WTC11 (cell line): ENCODE data around the gene FAT4. TPM values are rescaled to one million over a fixed set of nuclear protein-coding genes. Genes with fewer than 3 reads are reported as not detected.

Experiments
- ATAC-seq: fragments of 200-7000 bp; cut with Tn5 transposase; 2 replicates; pipeline ENCODE4 v1.10.0; 2021; ENCODE audit warnings: mild to moderate bottlenecking, moderate library complexity
- CTCF ChIA-PET: fragments of 300-600 bp; sonication (Branson Sonifier 250); formaldehyde crosslinking; loops from one replicate; lab custom pipeline; 2021; ENCODE audit warnings: antibody characterized with exemption; lab: Charles Lee
- POLR2A ChIA-PET: fragments of 350-600 bp; sonication (Branson Sonifier 250); formaldehyde crosslinking; loops from one replicate; lab custom pipeline; 2021; ENCODE audit warnings: antibody characterized with exemption; lab: Charles Lee
- DNase-seq: peaks from one replicate; pipeline ENCODE4 v3.0.0; 2021; ENCODE audit warnings: low spot score
- H3K27ac Mint-ChIP-seq: 2 replicates; pipeline ENCODE4 v1.8.0; 2021; ENCODE audit warnings: mixed read lengths
- H3K27me3 Mint-ChIP-seq: 2 replicates; pipeline ENCODE4 v1.8.0; 2021; ENCODE audit warnings: low read depth, mild to moderate bottlenecking, moderate library complexity, mixed read lengths
- H3K36me3 Mint-ChIP-seq: 2 replicates; pipeline ENCODE4 v1.8.0; 2021; ENCODE audit warnings: mixed read lengths
- H3K4me1 Mint-ChIP-seq: 2 replicates; pipeline ENCODE4 v1.8.0; 2022; ENCODE audit warnings: mixed read lengths
- H3K4me3 Mint-ChIP-seq: 2 replicates; pipeline ENCODE4 v1.8.0; 2021; ENCODE audit warnings: mild to moderate bottlenecking, moderate library complexity, mixed read lengths
- H3K9me3 Mint-ChIP-seq: 2 replicates; pipeline ENCODE4 v1.8.0; 2021; ENCODE audit warnings: mixed read lengths
- AR ChIP-seq: fragments of 250-450 bp; sonication (Bioruptor Pico); IDR thresholded peaks from 2 replicates; pipeline ENCODE4 v1.9.0; 2021; ENCODE audit warnings: mild to moderate bottlenecking
- FOXK1 ChIP-seq: sonication (generic); formaldehyde crosslinking; IDR thresholded peaks from 2 replicates; pipeline ENCODE4 v1.8.0; 2022; ENCODE audit warnings: mild to moderate bottlenecking, moderate library complexity, missing genetic modification reagents
- MAX ChIP-seq: sonication (generic); formaldehyde crosslinking; IDR thresholded peaks from 2 replicates; pipeline ENCODE4 v1.8.0; 2022; ENCODE audit warnings: mild to moderate bottlenecking, missing genetic modification reagents
- MYBL2 ChIP-seq: sonication (generic); formaldehyde crosslinking; IDR thresholded peaks from 2 replicates; pipeline ENCODE4 v1.8.1; 2023; ENCODE audit warnings: mild to moderate bottlenecking, moderate library complexity, missing genetic modification reagents
- NFATC4 ChIP-seq: fragments of 250-450 bp; sonication (Bioruptor Pico); IDR thresholded peaks from 2 replicates; pipeline ENCODE4 v1.9.0; 2021; ENCODE audit warnings: mild to moderate bottlenecking
- NFYB ChIP-seq: sonication (generic); formaldehyde crosslinking; conservative IDR thresholded peaks from 2 replicates; pipeline ENCODE4 v1.8.0; 2022; ENCODE audit warnings: low read depth, missing genetic modification reagents
- NR1H2 ChIP-seq: sonication (generic); formaldehyde crosslinking; IDR thresholded peaks from 2 replicates; pipeline ENCODE4 v1.9.0; 2021; ENCODE audit warnings: mild to moderate bottlenecking, moderate library complexity, missing genetic modification reagents
- PRDM15 ChIP-seq: sonication (generic); formaldehyde crosslinking; IDR thresholded peaks from 2 replicates; pipeline ENCODE4 v1.8.0; 2022; ENCODE audit warnings: missing genetic modification reagents
- RORB ChIP-seq: fragments of 250-450 bp; sonication (Bioruptor Pico); IDR thresholded peaks from 2 replicates; pipeline ENCODE4 v1.9.0; 2021; ENCODE audit warnings: mild to moderate bottlenecking
- TEAD1 ChIP-seq: sonication (generic); formaldehyde crosslinking; IDR thresholded peaks from 2 replicates; pipeline ENCODE4 v1.8.0; 2022; ENCODE audit warnings: mild to moderate bottlenecking, missing genetic modification reagents
- ZBTB21 ChIP-seq: sonication (generic); formaldehyde crosslinking; IDR thresholded peaks from 2 replicates; pipeline ENCODE4 v1.8.1; 2023; ENCODE audit warnings: mild to moderate bottlenecking, missing genetic modification reagents, borderline replicate concordance
- ZNF121 ChIP-seq: sonication (generic); formaldehyde crosslinking; IDR thresholded peaks from 2 replicates; pipeline ENCODE4 v1.8.0; 2023; ENCODE audit warnings: missing genetic modification reagents
- ZNF138 ChIP-seq: sonication (generic); formaldehyde crosslinking; conservative IDR thresholded peaks from 2 replicates; pipeline ENCODE4 v1.8.1; 2022; ENCODE audit warnings: mild to moderate bottlenecking, moderate library complexity, missing genetic modification reagents
- ZNF512 ChIP-seq: sonication (generic); formaldehyde crosslinking; IDR thresholded peaks from 2 replicates; pipeline ENCODE4 v1.8.1; 2022; ENCODE audit warnings: missing genetic modification reagents, borderline replicate concordance
- total RNA-seq: library from RNA; stranded (reverse); gene quantifications from 3 replicates; pipeline ENCODE4 v1.2.3, GENCODE V29; 2021
- TF ChIP-seq, protein P1 (sequence below): sonication (generic); formaldehyde crosslinking; IDR thresholded peaks from 2 replicates; pipeline ENCODE4 v1.8.1; 2022; ENCODE audit warnings: low read depth, mild to moderate bottlenecking, moderate library complexity, missing genetic modification reagents, borderline replicate concordance
- TF ChIP-seq, protein P2 (sequence below): sonication (generic); formaldehyde crosslinking; IDR thresholded peaks from 2 replicates; pipeline ENCODE4 v1.8.1; 2023; ENCODE audit warnings: mild to moderate bottlenecking, missing genetic modification reagents, moderate library complexity
- TF ChIP-seq, protein P3 (sequence below): sonication (generic); formaldehyde crosslinking; IDR thresholded peaks from 2 replicates; pipeline ENCODE4 v1.8.1; 2023; ENCODE audit warnings: mild to moderate bottlenecking, missing genetic modification reagents, borderline replicate concordance
- TF ChIP-seq, protein P4 (sequence below): sonication (generic); formaldehyde crosslinking; IDR thresholded peaks from 2 replicates; pipeline ENCODE4 v1.8.0; 2023; ENCODE audit warnings: missing genetic modification reagents

FAT4 gene
- total RNA-seq, 1 experiment from 2014 or later: 10.5 TPM

- CTCF ChIA-PET: interaction anchor here (0.6 to 1.0 kb wide), 2 partner anchors 10 to 1108 kb away, joined by 3 to 4 read pairs; no protein-coding TSS in a partner anchor
- DNase-seq (no peak), ATAC-seq (no peak)
- Mint-ChIP-seq H3K9me3 (no peaks in the 10 kb centered on the region), H3K27me3 (no peaks in the 10 kb centered on the region), H3K4me1 (no peaks in the 10 kb centered on the region), H3K36me3 (no peaks in the 10 kb centered on the region), H3K27ac (no peak overlapping the region), H3K4me3 (no peak overlapping the region)
- POLR2A ChIA-PET: no interaction called here
- TF ChIP-seq RORB (no peak), ZBTB21 (CRISPR knock-in tag) (no peak), NR1H2 (no peak), NFATC4 (CRISPR knock-in tag) (no peak), ZNF512 (no peak), PRDM15 (CRISPR knock-in tag) (no peak), TEAD1 (CRISPR knock-in tag) (no peak), ZNF138 (CRISPR knock-in tag) (no peak), NFYB (CRISPR knock-in tag) (no peak), AR (CRISPR knock-in tag) (no peak), FOXK1 (CRISPR knock-in tag) (no peak), ZNF121 (CRISPR knock-in tag) (no peak), MAX (CRISPR knock-in tag) (no peak), MYBL2 (CRISPR knock-in tag) (no peak)
- TF ChIP-seq, protein P1, sequence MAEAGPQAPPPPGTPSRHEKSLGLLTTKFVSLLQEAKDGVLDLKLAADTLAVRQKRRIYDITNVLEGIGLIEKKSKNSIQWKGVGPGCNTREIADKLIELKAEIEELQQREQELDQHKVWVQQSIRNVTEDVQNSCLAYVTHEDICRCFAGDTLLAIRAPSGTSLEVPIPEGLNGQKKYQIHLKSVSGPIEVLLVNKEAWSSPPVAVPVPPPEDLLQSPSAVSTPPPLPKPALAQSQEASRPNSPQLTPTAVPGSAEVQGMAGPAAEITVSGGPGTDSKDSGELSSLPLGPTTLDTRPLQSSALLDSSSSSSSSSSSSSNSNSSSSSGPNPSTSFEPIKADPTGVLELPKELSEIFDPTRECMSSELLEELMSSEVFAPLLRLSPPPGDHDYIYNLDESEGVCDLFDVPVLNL (CRISPR knock-in tag): no peak
- TF ChIP-seq, protein P2, sequence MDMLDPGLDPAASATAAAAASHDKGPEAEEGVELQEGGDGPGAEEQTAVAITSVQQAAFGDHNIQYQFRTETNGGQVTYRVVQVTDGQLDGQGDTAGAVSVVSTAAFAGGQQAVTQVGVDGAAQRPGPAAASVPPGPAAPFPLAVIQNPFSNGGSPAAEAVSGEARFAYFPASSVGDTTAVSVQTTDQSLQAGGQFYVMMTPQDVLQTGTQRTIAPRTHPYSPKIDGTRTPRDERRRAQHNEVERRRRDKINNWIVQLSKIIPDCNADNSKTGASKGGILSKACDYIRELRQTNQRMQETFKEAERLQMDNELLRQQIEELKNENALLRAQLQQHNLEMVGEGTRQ (CRISPR knock-in tag): no peak
- TF ChIP-seq, protein P3, sequence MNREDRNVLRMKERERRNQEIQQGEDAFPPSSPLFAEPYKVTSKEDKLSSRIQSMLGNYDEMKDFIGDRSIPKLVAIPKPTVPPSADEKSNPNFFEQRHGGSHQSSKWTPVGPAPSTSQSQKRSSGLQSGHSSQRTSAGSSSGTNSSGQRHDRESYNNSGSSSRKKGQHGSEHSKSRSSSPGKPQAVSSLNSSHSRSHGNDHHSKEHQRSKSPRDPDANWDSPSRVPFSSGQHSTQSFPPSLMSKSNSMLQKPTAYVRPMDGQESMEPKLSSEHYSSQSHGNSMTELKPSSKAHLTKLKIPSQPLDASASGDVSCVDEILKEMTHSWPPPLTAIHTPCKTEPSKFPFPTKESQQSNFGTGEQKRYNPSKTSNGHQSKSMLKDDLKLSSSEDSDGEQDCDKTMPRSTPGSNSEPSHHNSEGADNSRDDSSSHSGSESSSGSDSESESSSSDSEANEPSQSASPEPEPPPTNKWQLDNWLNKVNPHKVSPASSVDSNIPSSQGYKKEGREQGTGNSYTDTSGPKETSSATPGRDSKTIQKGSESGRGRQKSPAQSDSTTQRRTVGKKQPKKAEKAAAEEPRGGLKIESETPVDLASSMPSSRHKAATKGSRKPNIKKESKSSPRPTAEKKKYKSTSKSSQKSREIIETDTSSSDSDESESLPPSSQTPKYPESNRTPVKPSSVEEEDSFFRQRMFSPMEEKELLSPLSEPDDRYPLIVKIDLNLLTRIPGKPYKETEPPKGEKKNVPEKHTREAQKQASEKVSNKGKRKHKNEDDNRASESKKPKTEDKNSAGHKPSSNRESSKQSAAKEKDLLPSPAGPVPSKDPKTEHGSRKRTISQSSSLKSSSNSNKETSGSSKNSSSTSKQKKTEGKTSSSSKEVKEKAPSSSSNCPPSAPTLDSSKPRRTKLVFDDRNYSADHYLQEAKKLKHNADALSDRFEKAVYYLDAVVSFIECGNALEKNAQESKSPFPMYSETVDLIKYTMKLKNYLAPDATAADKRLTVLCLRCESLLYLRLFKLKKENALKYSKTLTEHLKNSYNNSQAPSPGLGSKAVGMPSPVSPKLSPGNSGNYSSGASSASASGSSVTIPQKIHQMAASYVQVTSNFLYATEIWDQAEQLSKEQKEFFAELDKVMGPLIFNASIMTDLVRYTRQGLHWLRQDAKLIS (CRISPR knock-in tag): no peak
- TF ChIP-seq, protein P4, sequence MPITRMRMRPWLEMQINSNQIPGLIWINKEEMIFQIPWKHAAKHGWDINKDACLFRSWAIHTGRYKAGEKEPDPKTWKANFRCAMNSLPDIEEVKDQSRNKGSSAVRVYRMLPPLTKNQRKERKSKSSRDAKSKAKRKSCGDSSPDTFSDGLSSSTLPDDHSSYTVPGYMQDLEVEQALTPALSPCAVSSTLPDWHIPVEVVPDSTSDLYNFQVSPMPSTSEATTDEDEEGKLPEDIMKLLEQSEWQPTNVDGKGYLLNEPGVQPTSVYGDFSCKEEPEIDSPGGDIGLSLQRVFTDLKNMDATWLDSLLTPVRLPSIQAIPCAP (CRISPR knock-in tag): no peak
Measured at GRCh38 chr4:125306112-125306511, 8.6 kb upstream of the FAT4 start.
